Psoas muscle (tissue), 8 donors: ENCODE results near the gene PRDX3. TPM values are rescaled to one million over a fixed set of nuclear protein-coding genes. Genes with fewer than 3 reads are reported as not detected.
A peak's percentile ranks its signal among the peaks of the same experiment; 100 is the strongest.

ENCODE experiments used
- ATAC-seq, 4 donors: fragments of 200-7000 bp; cut with Tn5 transposase; one replicate each; pipeline ENCODE4 v1.9.1; 2020; ENCODE audit warnings: moderate library complexity in 3 of 4, mild to moderate bottlenecking in 2 of 4
- DNase-seq, 2 donors: peaks; one replicate each; pipeline ENCODE4 v3.0.0-alpha.2; 2020
- H3K27ac ChIP-seq: fragments of 200-600 bp; one replicate; pipeline ENCODE4 v1.8.0; 2022
- H3K27me3 ChIP-seq, 3 donors: fragments of 200-600 bp in 1 of 3; one replicate each; pipeline versions ENCODE4 v1.6.1 to v1.8.0; 2013 to 2022; ENCODE audit warnings: low read length in 2 of 3, mild to moderate bottlenecking in 2 of 3, moderate library complexity in 1 of 3; ENCODE audit not compliant: insufficient read depth in 3 of 3
- H3K36me3 ChIP-seq, 2 donors: fragments of 200-600 bp in 1 of 2; one replicate each; pipeline versions ENCODE4 v1.6.1 to v1.8.0; 2013 to 2022; ENCODE audit warnings: low read depth in 1 of 2, mild to moderate bottlenecking in 1 of 2, moderate library complexity in 1 of 2; ENCODE audit not compliant: insufficient read depth in 1 of 2
- H3K4me1 ChIP-seq: fragments of 200-600 bp; one replicate; pipeline ENCODE4 v1.8.0; 2022
- H3K4me3 ChIP-seq: fragments of 200-600 bp; one replicate; pipeline ENCODE4 v1.8.0; 2022; ENCODE audit warnings: mild to moderate bottlenecking
- H3K9me3 ChIP-seq: fragments of 200-600 bp; one replicate; pipeline ENCODE4 v1.8.0; 2022
- CTCF ChIP-seq: fragments of 200-600 bp; IDR thresholded peaks from one replicate; pipeline ENCODE4 v1.8.0; 2022; ENCODE audit warnings: antibody characterized with exemption
- WGBS, 3 donors: extraction: QIAGEN DNeasy Blood & Tissue Kit; methylation state at CpG; one replicate each; pipeline versions ENCODE4 v1.1.6 to v1.1.7; 2013; 5-methylcytosine and 5-hydroxymethylcytosine counted together
- intact Hi-C, 2 donors: fragments of 100-400 bp; cut with DNase I; formaldehyde crosslinking; loops; one replicate each; pipeline versions ENCODE4 v1.11.0 to v1.14.2; 2022
- polyA plus RNA-seq, 3 donors: library from polyadenylated mRNA; stranded (reverse); fragments of 200-250 nt; gene quantifications; one replicate each; pipeline ENCODE4 v1.2.3, GENCODE V29; 2013
- total RNA-seq, 4 donors: library from RNA; stranded (reverse); fragmentation: NEBNext Ultra II Directional in 2 of 4; extraction: Animal tissue kit (Norgen Biotek cat#: 25700) in 2 of 4; gene quantifications; one replicate each; pipeline versions ENCODE4 v1.2.1 to v1.2.4, GENCODE V29; 2021 to 2023
- donor health status: healthy with polysubstance abuse.
- donor health status: DM: no; HTN: no; CAD: no; lungs with moderate emphysema.
- donor health status: Bipolar disorder and iron deficiency.
- donor health status: healthy.
- donor health status: DM: yes; HTN: yes; CAD: no.
- donor health status: DM: no; HTN: no; CAD: no.
- donor health status: DM: no; HTN: no; CAD: no.
- donor health status: DM: yes; HTN: yes; CAD: no.

Gene PRDX3
- total and polyA plus RNA-seq, 7 donors: 182 to 331 (median 201) TPM

GRCh38 chr10:119211176-119211575 lies 32.6 kb upstream of the PRDX3 start:
- 79 to 86% (median 81%) methylated on average over 3 of the region's 3 CpGs for WGBS, 3 donors
- no peaks in the 10 kb centered on the region for H3K9me3 ChIP-seq
- intact Hi-C loops: loop anchor here in 1 of 2 donors (5.0 kb wide), 1 partner anchor 36 kb away; no protein-coding TSS in a partner anchor
- no peaks in the 10 kb centered on the region for H3K36me3 ChIP-seq
- H3K4me3 ChIP-seq: no peak overlapping the region
- H3K4me1 ChIP-seq: no peaks in the 10 kb centered on the region
- H3K27ac ChIP-seq: peak overlapping the region; percentile 31
- no peaks in the 10 kb centered on the region for H3K27me3 ChIP-seq
- no peak for TF ChIP-seq CTCF
- DNase-seq (no peak), ATAC-seq (no peak)

GRCh38 chr10:119210633-119211032 lies 32.0 kb upstream of the PRDX3 start:
- no peak overlapping the region for H3K27ac ChIP-seq
- ATAC-seq: no peak
- 79 to 80% (median 79%) methylated on average over 2 of the region's 2 CpGs for WGBS, 3 donors
- H3K36me3 ChIP-seq: no peaks in the 10 kb centered on the region
- intact Hi-C loops: loop anchor here in 1 of 2 donors (5.0 kb wide), 1 partner anchor 37 kb away; no protein-coding TSS in a partner anchor
- no peak overlapping the region for H3K4me3 ChIP-seq
- TF ChIP-seq CTCF: no peak
- no peaks in the 10 kb centered on the region for H3K4me1 ChIP-seq
- DNase-seq: no peak
- H3K9me3 ChIP-seq: no peaks in the 10 kb centered on the region
- H3K27me3 ChIP-seq: no peaks in the 10 kb centered on the region

- no peak for ATAC-seq
- no peak for DNase-seq
- intact Hi-C loops: loop anchor here in 1 of 2 donors (5.0 kb wide), 2 partner anchors 37 to 87 kb away; no protein-coding TSS in a partner anchor
- H3K27ac ChIP-seq: peak overlapping the region; percentile 38
- H3K4me3 ChIP-seq: peak overlapping the region; percentile 87
- no peaks in the 10 kb centered on the region for H3K27me3 ChIP-seq
- no peak for TF ChIP-seq CTCF
- no peaks in the 10 kb centered on the region for H3K9me3 ChIP-seq
- H3K4me1 ChIP-seq: no peaks in the 10 kb centered on the region
- WGBS, 3 donors: 34 to 43% (median 42%) methylated on average over 9 of the region's 9 CpGs
- no peaks in the 10 kb centered on the region for H3K36me3 ChIP-seq
Observed at GRCh38 chr10:119209736-119210355, 31.2 kb upstream of the PRDX3 start.

- intact Hi-C loops: loop anchor here in 1 of 2 donors (5.0 kb wide), 1 partner anchor 88 kb away; no protein-coding TSS in a partner anchor
- Histone ChIP-seq H3K4me3 (peak overlapping the region; percentile 87), H3K27me3 (no peaks in the 10 kb centered on the region), H3K27ac (peak overlapping the region; percentile 76), H3K4me1 (no peaks in the 10 kb centered on the region), H3K9me3 (no peaks in the 10 kb centered on the region), H3K36me3 (no peaks in the 10 kb centered on the region)
- ATAC-seq (peak in 1 of 4 donors; percentile 36), DNase-seq (peak; percentile 71 to 73)
- TF ChIP-seq CTCF: peak; percentile 64
- 18 to 32% (median 31%) methylated on average over 15 of the region's 15 CpGs for WGBS, 3 donors
Observed at GRCh38 chr10:119209035-119209735, 30.6 kb upstream of the PRDX3 start.
